Natural killer cell (primary cell): Measurements from ENCODE around the gene MBLAC1. TPM values are rescaled to one million over a fixed set of nuclear protein-coding genes. Genes with fewer than 3 reads are reported as not detected.

Experiments
- ATAC-seq, 3 donors: fragments of 150-1000 bp in 2 of 3; fragments of 200-7000 bp in 1 of 3; cut with Tn5 transposase; 1 replicate in 1 of 3; 2 replicates in 2 of 3; pipeline ENCODE4 v1.10.0; 2021; ENCODE audit warnings: mild to moderate bottlenecking in 2 of 3, moderate library complexity in 2 of 3
- DNase-seq, 2 donors: peaks; one replicate each; pipeline versions ENCODE4 v3.0.0 to v3.0.0-alpha.2; 2013 to 2021; ENCODE audit warnings: mixed read lengths in 1 of 2
- H3K27ac ChIP-seq: one replicate; pipeline ENCODE4 v1.5.1; 2013; ENCODE audit warnings: mild to moderate bottlenecking, low read length
- H3K27me3 ChIP-seq: one replicate; pipeline ENCODE4 v1.6.1; 2013; ENCODE audit warnings: low read length; ENCODE audit not compliant: control insufficient read depth, insufficient read depth
- H3K36me3 ChIP-seq: one replicate; pipeline ENCODE4 v1.6.1; 2013; ENCODE audit warnings: low read length; ENCODE audit not compliant: control insufficient read depth, insufficient read depth
- H3K4me1 ChIP-seq: one replicate; pipeline ENCODE4 v1.6.1; 2013; ENCODE audit warnings: low read length; ENCODE audit not compliant: control insufficient read depth, insufficient read depth
- H3K4me3 ChIP-seq: one replicate; pipeline ENCODE4 v1.5.1; 2013; ENCODE audit warnings: low read length
- H3K9me3 ChIP-seq: one replicate; pipeline ENCODE4 v1.6.1; 2013; ENCODE audit warnings: low read length; ENCODE audit not compliant: control insufficient read depth, insufficient read depth
- H3K27ac Mint-ChIP-seq, 2 donors: one replicate each; pipeline ENCODE4 v1.8.0; 2022; ENCODE audit warnings: mild to moderate bottlenecking in 2 of 2, mixed read lengths in 2 of 2, moderate library complexity in 1 of 2
- H3K27me3 Mint-ChIP-seq, 2 donors: one replicate each; pipeline ENCODE4 v1.8.0; 2022; ENCODE audit warnings: low read depth in 2 of 2, mixed read lengths in 2 of 2
- H3K36me3 Mint-ChIP-seq: one replicate; pipeline ENCODE4 v1.8.0; 2022; ENCODE audit warnings: mixed read lengths
- H3K4me1 Mint-ChIP-seq, 2 donors: one replicate each; pipeline ENCODE4 v1.8.0; 2022; ENCODE audit warnings: mixed read lengths in 2 of 2
- H3K4me3 Mint-ChIP-seq: one replicate; pipeline ENCODE4 v1.8.0; 2022; ENCODE audit warnings: mild to moderate bottlenecking, moderate library complexity, mixed read lengths
- H3K9me3 Mint-ChIP-seq, 2 donors: one replicate each; pipeline ENCODE4 v1.8.0; 2022; ENCODE audit warnings: mixed read lengths in 2 of 2
- CTCF ChIP-seq: fragments of 200-600 bp; IDR thresholded peaks from one replicate; pipeline ENCODE4 v1.8.0; 2022; ENCODE audit warnings: antibody characterized with exemption
- WGBS: methylation state at CpG from one replicate; pipeline ENCODE4 v1.1.7; 2013; ENCODE audit warnings: missing lambda C conversion rate; ENCODE audit not compliant: insufficient coverage; 5-methylcytosine and 5-hydroxymethylcytosine counted together
- intact Hi-C: fragments of 100-400 bp; cut with micrococcal nuclease; formaldehyde crosslinking; loops from one replicate; pipeline ENCODE4 v1.14.2; 2022
- total RNA-seq, 4 donors: library from RNA; stranded (reverse); fragments of 120-200 nt in 1 of 4; gene quantifications; one replicate each; pipeline versions ENCODE4 v1.2.3 to v1.2.4, GENCODE V29; 2013 to 2022

Gene MBLAC1
- total RNA-seq, 3 donors from 2014 or later (not counting 1 experiment from before 2014, with no cell fraction given): 2.8 to 4.3 (median 4.1) TPM

GRCh38 chr7:100166970-100167911 lies 40.5 kb downstream of the MBLAC1 start:
- Histone ChIP-seq H3K4me3 (no peak overlapping the region), H3K4me1 (peaks cover 44% of the 10 kb centered on the region), H3K9me3 (no peaks in the 10 kb centered on the region), H3K27me3 (peaks cover 36% of the 10 kb centered on the region), H3K27ac (no peak overlapping the region), H3K36me3 (no peaks in the 10 kb centered on the region)
- intact Hi-C loops: no loop called here
- H3K36me3 Mint-ChIP-seq: no peaks in the 10 kb centered on the region
- H3K27ac Mint-ChIP-seq: no peak overlapping the region
- WGBS: 24% methylated on average over 9 of the region's 14 CpGs
- no peak for TF ChIP-seq CTCF
- H3K27me3 Mint-ChIP-seq: peaks cover 47 to 51% of the 10 kb centered on the region in 2 donors
- no peaks in the 10 kb centered on the region for H3K9me3 Mint-ChIP-seq
- DNase-seq: peak in 1 of 2 donors; percentile 23
- no peak for ATAC-seq
- H3K4me1 Mint-ChIP-seq: peaks cover 28 to 43% of the 10 kb centered on the region in 2 donors
- peak overlapping the region; percentile 62 for H3K4me3 Mint-ChIP-seq

- H3K27ac Mint-ChIP-seq: no peak overlapping the region
- TF ChIP-seq CTCF: no peak
- 6% methylated on average over 10 of the region's 11 CpGs for WGBS
- ATAC-seq (no peak), DNase-seq (peak in 1 of 2 donors; percentile 38)
- intact Hi-C loops: no loop called here
- peak overlapping the region; percentile 49 for H3K4me3 Mint-ChIP-seq
- H3K27me3 ChIP-seq: peaks cover 36% of the 10 kb centered on the region
- no peaks in the 10 kb centered on the region for H3K36me3 ChIP-seq
- no peaks in the 10 kb centered on the region for H3K9me3 ChIP-seq
- peaks cover 47 to 51% of the 10 kb centered on the region in 2 donors for H3K27me3 Mint-ChIP-seq
- peaks cover 44% of the 10 kb centered on the region for H3K4me1 ChIP-seq
- peaks cover 28 to 43% of the 10 kb centered on the region in 2 donors for H3K4me1 Mint-ChIP-seq
- H3K9me3 Mint-ChIP-seq: no peaks in the 10 kb centered on the region
- no peak overlapping the region for H3K27ac ChIP-seq
- H3K36me3 Mint-ChIP-seq: no peaks in the 10 kb centered on the region
- no peak overlapping the region for H3K4me3 ChIP-seq
These were observed 41.2 kb downstream of the MBLAC1 start for GRCh38 chr7:100167912-100168323.

- Mint-ChIP-seq H3K9me3 (no peaks in the 10 kb centered on the region), H3K27ac (no peak overlapping the region), H3K4me1 (peaks cover 28 to 43% of the 10 kb centered on the region in 2 donors), H3K4me3 (peak overlapping the region; percentile 37), H3K27me3 (peaks cover 47 to 54% of the 10 kb centered on the region in 2 donors), H3K36me3 (no peaks in the 10 kb centered on the region)
- intact Hi-C loops: no loop called here
- TF ChIP-seq CTCF: no peak
- Histone ChIP-seq H3K27ac (no peak overlapping the region), H3K27me3 (peaks cover 36% of the 10 kb centered on the region), H3K4me1 (peaks cover 44% of the 10 kb centered on the region), H3K9me3 (no peaks in the 10 kb centered on the region), H3K4me3 (no peak overlapping the region), H3K36me3 (no peaks in the 10 kb centered on the region)
- DNase-seq: peak in 1 of 2 donors; percentile 66
- WGBS: 84% methylated on average over 10 of the region's 11 CpGs
- ATAC-seq: no peak
These were observed 42.5 kb downstream of the MBLAC1 start for GRCh38 chr7:100169147-100169850.
